ENCODE measurements around the gene CDC37L1. TPM values are rescaled to one million over a fixed set of nuclear protein-coding genes. Genes with fewer than 3 reads are reported as not detected.
"Not testable (repeated sequence)": the region's sequence is repeated elsewhere in the genome, so short reads cannot be mapped to it uniquely, and the experiment has no call there.

The CDC37L1 gene
- total and polyA plus RNA-seq, 2 experiments from 2014 or later: 26.2 to 26.4 TPM

- no peak overlapping the region for H3K4me3 ChIP-seq
- peak; percentile 46 for DNase-seq
- no peaks in the 10 kb centered on the region for H4K20me1 ChIP-seq (ENCODE audit: insufficient read depth)
- TF ChIP-seq EZH2phosphoT487 (IDR thresholded peaks at IDR 0.05; ENCODE audit: insufficient read depth, low read depth) (no peak), EZH2 (IDR thresholded peaks at IDR 0.05; ENCODE audit: insufficient read depth, poor library complexity, severe bottlenecking) (no peak)
- H3F3A ChIP-seq (ENCODE audit: insufficient read depth): no peaks in the 10 kb centered on the region
- in situ Hi-C loops (cut with MboI): loop anchor here (5.0 to 25.0 kb wide), 2 partner anchors 263 to 1778 kb away; no protein-coding TSS in a partner anchor
- H3K4me1 ChIP-seq (ENCODE audit: insufficient read depth): no peaks in the 10 kb centered on the region
- H2AFZ ChIP-seq: no peak overlapping the region
- no peak overlapping the region for H3K4me2 ChIP-seq (ENCODE audit: unreplicated experiment)
- H3K9ac ChIP-seq: no peak overlapping the region
- no peaks in the 10 kb centered on the region for H3K36me3 ChIP-seq (ENCODE audit: low read depth)
- no peaks in the 10 kb centered on the region for H3K9me3 ChIP-seq (ENCODE audit: low read depth)
- no peak overlapping the region for H3K27ac ChIP-seq
- WGBS, 2 experiments (ENCODE audit: low coverage in 1 of 2, low lambda C conversion rate in 2 of 2, missing lambda C conversion rate in 2 of 2): 82 to 84% methylated on average over 2 of the region's 2 CpGs
- H3K27me3 ChIP-seq (replicated peaks; ENCODE audit: insufficient read depth): no peaks in the 10 kb centered on the region
- no peaks in the 10 kb centered on the region for H3K9me2 ChIP-seq (ENCODE audit: insufficient read depth)
- no peaks in the 10 kb centered on the region for H3K79me2 ChIP-seq (ENCODE audit: insufficient read depth)
Measured at GRCh38 chr9:4640027-4640426, 39.3 kb upstream of the CDC37L1 start.

- Histone ChIP-seq H3K4me1 (ENCODE audit: insufficient read depth) (no peaks in the 10 kb centered on the region), H3K9ac (no peak overlapping the region), H3K4me3 (no peak overlapping the region), H3K27ac (no peak overlapping the region), H3K36me3 (ENCODE audit: low read depth) (no peaks in the 10 kb centered on the region), H3K79me2 (ENCODE audit: insufficient read depth) (no peaks in the 10 kb centered on the region), H3K9me2 (ENCODE audit: insufficient read depth) (no peaks in the 10 kb centered on the region), H3F3A (ENCODE audit: insufficient read depth) (no peaks in the 10 kb centered on the region), H2AFZ (no peak overlapping the region), H4K20me1 (ENCODE audit: insufficient read depth) (no peaks in the 10 kb centered on the region), H3K27me3 (replicated peaks; ENCODE audit: insufficient read depth) (no peaks in the 10 kb centered on the region), H3K4me2 (ENCODE audit: unreplicated experiment) (no peak overlapping the region), H3K9me3 (ENCODE audit: low read depth) (no peaks in the 10 kb centered on the region)
- in situ Hi-C loops (cut with MboI): loop anchor here (5.0 to 25.0 kb wide), 2 partner anchors 265 to 1780 kb away; no protein-coding TSS in a partner anchor
- TF ChIP-seq EZH2phosphoT487 (IDR thresholded peaks at IDR 0.05; ENCODE audit: insufficient read depth, low read depth) (no peak), EZH2 (IDR thresholded peaks at IDR 0.05; ENCODE audit: insufficient read depth, poor library complexity, severe bottlenecking) (no peak)
- DNase-seq: no peak
- WGBS, 2 experiments (ENCODE audit: low coverage in 1 of 2, low lambda C conversion rate in 2 of 2, missing lambda C conversion rate in 2 of 2): 91 to 95% methylated on average over 2 of the region's 2 CpGs
Measured at GRCh38 chr9:4642351-4642750, 37.0 kb upstream of the CDC37L1 start.

GRCh38 chr9:4654084-4654483 lies 25.3 kb upstream of the CDC37L1 start:
- WGBS, 2 experiments (ENCODE audit: low coverage in 1 of 2, low lambda C conversion rate in 2 of 2, missing lambda C conversion rate in 2 of 2): 93 to 94% methylated on average over 9 of the region's 9 CpGs
- Histone ChIP-seq H3K4me1 (ENCODE audit: insufficient read depth) (no peaks in the 10 kb centered on the region), H3K9me3 (ENCODE audit: low read depth) (no peaks in the 10 kb centered on the region), H3K9ac (no peak overlapping the region), H3K9me2 (ENCODE audit: insufficient read depth) (no peaks in the 10 kb centered on the region), H3K27me3 (replicated peaks; ENCODE audit: insufficient read depth) (no peaks in the 10 kb centered on the region), H3K4me3 (no peak overlapping the region), H3K27ac (no peak overlapping the region), H3K79me2 (ENCODE audit: insufficient read depth) (no peaks in the 10 kb centered on the region), H2AFZ (no peak overlapping the region), H3K36me3 (ENCODE audit: low read depth) (no peaks in the 10 kb centered on the region), H3K4me2 (ENCODE audit: unreplicated experiment) (no peak overlapping the region), H4K20me1 (ENCODE audit: insufficient read depth) (no peaks in the 10 kb centered on the region), H3F3A (ENCODE audit: insufficient read depth) (no peaks in the 10 kb centered on the region)
- TF ChIP-seq EZH2phosphoT487 (IDR thresholded peaks at IDR 0.05; ENCODE audit: insufficient read depth, low read depth): no peak
- TF ChIP-seq EZH2 (IDR thresholded peaks at IDR 0.05; ENCODE audit: insufficient read depth, poor library complexity, severe bottlenecking): no peak
- in situ Hi-C loops (cut with MboI): no loop called here
- DNase-seq: no peak

- Histone ChIP-seq H3K4me3 (no peak overlapping the region), H4K20me1 (ENCODE audit: insufficient read depth) (no peaks in the 10 kb centered on the region), H3F3A (ENCODE audit: insufficient read depth) (no peaks in the 10 kb centered on the region), H3K9me2 (ENCODE audit: insufficient read depth) (no peaks in the 10 kb centered on the region), H3K27ac (no peak overlapping the region), H3K9me3 (ENCODE audit: low read depth) (no peaks in the 10 kb centered on the region), H3K27me3 (replicated peaks; ENCODE audit: insufficient read depth) (no peaks in the 10 kb centered on the region), H2AFZ (no peak overlapping the region), H3K4me2 (ENCODE audit: unreplicated experiment) (no peak overlapping the region), H3K9ac (no peak overlapping the region), H3K36me3 (ENCODE audit: low read depth) (no peaks in the 10 kb centered on the region), H3K79me2 (ENCODE audit: insufficient read depth) (no peaks in the 10 kb centered on the region), H3K4me1 (ENCODE audit: insufficient read depth) (no peaks in the 10 kb centered on the region)
- in situ Hi-C loops (cut with MboI): no loop called here
- no peak for DNase-seq
- 65 to 68% methylated on average over 10 of the region's 10 CpGs for WGBS, 2 experiments (ENCODE audit: low coverage in 1 of 2, low lambda C conversion rate in 2 of 2, missing lambda C conversion rate in 2 of 2)
- TF ChIP-seq EZH2phosphoT487 (IDR thresholded peaks at IDR 0.05; ENCODE audit: insufficient read depth, low read depth): no peak
- TF ChIP-seq EZH2 (IDR thresholded peaks at IDR 0.05; ENCODE audit: insufficient read depth, poor library complexity, severe bottlenecking): no peak
Measured at GRCh38 chr9:4654538-4654937, 24.8 kb upstream of the CDC37L1 start.

- H3K4me3 ChIP-seq; H3K36me3 ChIP-seq (ENCODE audit: low read depth); H3K4me1 ChIP-seq (ENCODE audit: insufficient read depth); H3K9me2 ChIP-seq (ENCODE audit: insufficient read depth); H3K27me3 ChIP-seq (replicated peaks; ENCODE audit: insufficient read depth); H3K27ac ChIP-seq; H3K79me2 ChIP-seq (ENCODE audit: insufficient read depth); H3K9me3 ChIP-seq (ENCODE audit: low read depth); H3F3A ChIP-seq (ENCODE audit: insufficient read depth); H2AFZ ChIP-seq; in situ Hi-C loops (cut with MboI); H3K4me2 ChIP-seq (ENCODE audit: unreplicated experiment); DNase-seq; H4K20me1 ChIP-seq (ENCODE audit: insufficient read depth); H3K9ac ChIP-seq: not testable (repeated sequence)
- WGBS, 2 experiments (ENCODE audit: low coverage in 1 of 2, low lambda C conversion rate in 2 of 2, missing lambda C conversion rate in 2 of 2): 86 to 95% methylated on average over 3 of the region's 3 CpGs
Measured at GRCh38 chr9:4656196-4656595, 23.2 kb upstream of the CDC37L1 start.
